Mesothelial cell of epicardium (in vitro differentiated cells): Measurements from ENCODE around the gene KCNA1. TPM values are rescaled to one million over a fixed set of nuclear protein-coding genes. Genes with fewer than 3 reads are reported as not detected.

ENCODE experiments used
- DNase-seq, 2 experiments: peaks; one replicate each; pipeline ENCODE4 v3.0.0; 2021; ENCODE audit warnings: low spot score in 2 of 2; ENCODE audit not compliant: unreplicated experiment in 2 of 2
- H3K27ac Mint-ChIP-seq: 2 replicates; pipeline ENCODE4 v1.8.0; 2021; ENCODE audit warnings: mixed read lengths
- H3K27me3 Mint-ChIP-seq: 2 replicates; pipeline ENCODE4 v1.8.0; 2021; ENCODE audit warnings: low read depth, mixed read lengths
- H3K36me3 Mint-ChIP-seq: 2 replicates; pipeline ENCODE4 v1.8.0; 2021; ENCODE audit warnings: mixed read lengths
- H3K4me1 Mint-ChIP-seq: 2 replicates; pipeline ENCODE4 v1.8.0; 2021; ENCODE audit warnings: mixed read lengths
- H3K4me3 Mint-ChIP-seq: 2 replicates; pipeline ENCODE4 v1.8.0; 2021; ENCODE audit warnings: mild to moderate bottlenecking, moderate library complexity, mixed read lengths
- H3K9me3 Mint-ChIP-seq: 2 replicates; pipeline ENCODE4 v1.8.0; 2021; ENCODE audit warnings: mixed read lengths
- CTCF ChIP-seq: fragments of 200-600 bp; sonication (generic); IDR thresholded peaks from one replicate; pipeline ENCODE4 v1.5.0; 2021; ENCODE audit warnings: antibody characterized with exemption; ENCODE audit not compliant: unreplicated experiment
- total RNA-seq: library from RNA; stranded (reverse); gene quantifications from 3 replicates; pipeline ENCODE4 v1.2.1, GENCODE V29; 2021

KCNA1 gene
- total RNA-seq = not detected in 3 replicates

DNA sequence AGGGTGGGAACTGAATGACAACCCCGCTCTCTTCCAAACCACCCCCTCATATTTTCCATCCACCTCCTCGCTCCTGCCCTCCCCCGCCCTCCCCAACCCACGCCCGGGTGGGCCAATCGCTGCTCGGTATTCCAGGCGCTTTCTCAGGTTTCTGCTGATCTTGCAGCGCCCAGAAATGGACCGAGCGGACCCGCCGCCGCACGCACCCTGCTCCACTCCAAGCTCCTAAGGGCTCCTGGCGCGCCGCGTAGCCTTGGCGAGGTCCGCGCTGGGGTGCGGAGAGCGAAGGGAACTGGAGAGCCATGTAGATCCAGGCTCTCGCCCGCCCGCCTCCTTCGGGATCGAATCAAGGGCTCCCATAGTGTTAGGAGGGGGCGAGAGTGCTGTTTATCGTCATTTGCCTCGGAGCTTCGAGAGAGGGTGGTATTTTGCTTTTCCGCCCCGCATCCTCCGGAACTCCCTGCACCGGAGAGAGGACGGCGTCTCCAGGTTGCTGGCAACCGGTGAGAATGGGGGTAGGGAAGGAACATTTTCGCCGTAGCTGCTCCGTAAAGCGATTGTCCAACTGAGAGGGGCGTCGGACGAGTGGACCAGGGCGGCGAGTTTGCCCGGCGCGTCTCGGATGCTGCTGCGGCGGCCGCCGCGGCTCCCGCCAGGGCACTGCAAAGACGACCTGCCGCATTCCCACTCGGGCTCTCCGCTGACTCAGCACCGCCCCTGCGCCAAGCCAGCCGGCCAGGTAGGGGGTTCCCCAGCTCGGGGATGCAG, at the start of gene KCNA1:
TSS of gene KCNA1 (plus strand) at position 172 of the 768 bp plus-strand sequence. CDS start 1,474 bp downstream, outside the sequence.
- peak within 1 kb of the TSS; percentile 64 for H3K4me3 Mint-ChIP-seq
- peaks cover 17% of the 10 kb centered on the region for H3K4me1 Mint-ChIP-seq
- H3K27me3 Mint-ChIP-seq = peaks cover 48% of the 10 kb centered on the region
- H3K36me3 Mint-ChIP-seq = peaks cover 7% of the 10 kb centered on the region
- H3K27ac Mint-ChIP-seq = no peak within 1 kb of the TSS
- H3K9me3 Mint-ChIP-seq = peaks cover 5% of the 10 kb centered on the region
- DNase-seq = peak in 1 of 2 experiments; percentile 50
- no peak for TF ChIP-seq CTCF

DNA sequence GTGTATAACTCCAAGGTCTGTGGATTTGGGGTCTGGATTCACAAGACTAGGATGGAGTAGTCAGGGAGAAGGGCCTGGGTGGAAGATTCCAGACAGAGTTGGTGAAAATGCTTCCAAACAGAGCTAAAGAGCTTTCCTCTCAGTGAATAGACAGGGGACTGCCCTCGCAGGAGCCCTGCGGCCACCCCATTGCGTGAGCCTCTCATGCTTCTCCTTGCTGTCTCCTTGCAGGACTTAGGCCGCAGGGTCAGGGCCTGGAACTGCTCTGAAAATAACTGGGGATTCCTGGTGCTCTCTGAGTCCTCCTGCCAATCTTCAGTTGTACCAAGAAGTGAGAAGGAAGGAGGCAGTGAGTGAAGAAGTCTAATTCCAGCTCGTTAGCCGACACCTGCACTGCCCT, 49.0 kb upstream of the KCNA1 start:
- Mint-ChIP-seq H3K9me3 (no peaks in the 10 kb centered on the region), H3K36me3 (no peaks in the 10 kb centered on the region), H3K27ac (no peak overlapping the region), H3K4me1 (peaks cover 19% of the 10 kb centered on the region), H3K27me3 (peaks cover 74% of the 10 kb centered on the region), H3K4me3 (no peak overlapping the region)
- TF ChIP-seq CTCF = no peak
- no peak for DNase-seq

DNA sequence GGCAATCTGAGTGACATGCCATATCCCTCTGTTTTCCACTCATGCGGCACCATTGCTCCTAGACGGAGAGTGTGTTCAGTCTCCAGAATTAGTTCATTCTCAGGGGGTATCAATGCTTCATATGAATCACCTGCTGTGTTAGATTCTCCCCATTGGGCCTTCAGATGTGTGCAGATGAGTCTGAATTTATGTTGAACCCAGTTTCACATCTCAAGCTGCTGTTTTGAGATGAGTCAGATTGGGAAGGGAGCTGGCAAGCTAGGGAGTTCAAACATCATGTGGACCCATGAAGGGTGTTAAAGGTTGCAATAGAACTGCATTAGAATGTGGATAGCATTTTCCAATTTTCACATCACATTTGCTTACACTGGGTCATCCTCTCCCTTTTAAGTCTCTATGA, 46.9 kb upstream of the KCNA1 start:
- Mint-ChIP-seq H3K4me1 (peaks cover 16% of the 10 kb centered on the region), H3K27me3 (peaks cover 80% of the 10 kb centered on the region), H3K4me3 (no peak overlapping the region), H3K27ac (no peak overlapping the region), H3K36me3 (no peaks in the 10 kb centered on the region), H3K9me3 (no peaks in the 10 kb centered on the region)
- TF ChIP-seq CTCF = no peak
- DNase-seq = no peak

DNA sequence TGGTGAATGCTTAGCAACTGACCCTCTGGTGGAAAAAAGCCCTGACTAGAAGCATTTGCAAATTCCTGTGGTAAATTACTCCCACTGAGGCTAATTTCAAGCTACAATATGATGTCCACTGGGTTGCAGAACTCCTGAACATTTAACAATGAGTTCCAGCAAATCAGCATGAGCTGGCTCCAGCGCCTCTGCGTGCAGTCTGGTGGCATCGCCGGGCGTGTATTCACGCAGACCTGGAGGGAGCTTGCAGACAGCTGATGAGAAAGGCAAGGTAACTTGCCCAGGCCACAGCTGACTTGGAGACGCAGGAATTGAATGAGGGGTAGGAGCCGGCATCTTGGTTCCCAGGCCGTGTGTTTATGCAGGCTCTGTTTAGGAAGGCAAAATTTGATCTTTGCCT, 45.1 kb upstream of the KCNA1 start:
- no peak for TF ChIP-seq CTCF
- Mint-ChIP-seq H3K4me1 (peaks cover 4% of the 10 kb centered on the region), H3K27ac (no peak overlapping the region), H3K36me3 (no peaks in the 10 kb centered on the region), H3K4me3 (no peak overlapping the region), H3K27me3 (peaks cover 84% of the 10 kb centered on the region), H3K9me3 (no peaks in the 10 kb centered on the region)
- no peak for DNase-seq

GRCh38 chr12:4865246-4865645, 44.5 kb upstream of the KCNA1 start:
- H3K27ac Mint-ChIP-seq = no peak overlapping the region
- TF ChIP-seq CTCF = no peak
- no peak overlapping the region for H3K4me3 Mint-ChIP-seq
- no peaks in the 10 kb centered on the region for H3K4me1 Mint-ChIP-seq
- no peak for DNase-seq
- H3K9me3 Mint-ChIP-seq = no peaks in the 10 kb centered on the region
- H3K36me3 Mint-ChIP-seq = no peaks in the 10 kb centered on the region
- H3K27me3 Mint-ChIP-seq = peaks cover 82% of the 10 kb centered on the region

DNA sequence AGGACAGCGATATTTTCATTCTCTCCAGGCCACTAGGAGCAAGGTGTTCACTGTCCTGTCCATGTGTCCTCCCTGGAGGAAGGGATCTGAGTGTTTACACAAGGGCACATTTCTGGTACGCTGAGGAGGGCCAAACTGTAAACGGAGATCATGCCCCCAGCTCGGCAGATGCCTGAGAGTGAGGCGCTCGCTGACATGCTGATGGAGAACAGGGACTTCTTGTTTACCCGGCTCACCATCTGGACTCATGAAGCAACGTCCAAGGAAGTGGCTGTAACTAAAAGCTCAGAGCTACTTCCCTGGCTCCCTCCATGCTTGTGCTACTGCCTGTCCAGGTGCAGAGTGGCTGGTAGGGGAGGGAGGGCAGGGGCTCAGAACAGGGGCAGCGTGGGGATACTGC, 43.4 kb upstream of the KCNA1 start:
- no peak for DNase-seq
- H3K4me3 Mint-ChIP-seq = no peak overlapping the region
- no peak overlapping the region for H3K27ac Mint-ChIP-seq
- no peaks in the 10 kb centered on the region for H3K4me1 Mint-ChIP-seq
- H3K27me3 Mint-ChIP-seq = peaks cover 89% of the 10 kb centered on the region
- no peak for TF ChIP-seq CTCF
- no peaks in the 10 kb centered on the region for H3K9me3 Mint-ChIP-seq
- no peaks in the 10 kb centered on the region for H3K36me3 Mint-ChIP-seq
